Natural killer cell treated with Interleukin-12 subunit alpha and Interleukin-12 subunit beta and Interleukin-15 and Interleukin-18, amount 100 ng/mL, for 72 hours (primary cell): ENCODE data around the gene SLC25A3. TPM values are rescaled to one million over a fixed set of nuclear protein-coding genes. Genes with fewer than 3 reads are reported as not detected.
"Not testable (repeated sequence)": the region's sequence is repeated elsewhere in the genome, so short reads cannot be mapped to it uniquely, and the experiment has no call there.

Experiments
- ATAC-seq, 2 donors: fragments of 150-1000 bp; cut with Tn5 transposase in 1 of 2; sonication (Bioruptor Pico), chemical (Tn5 transposase) in 1 of 2; 2 replicates each; pipeline ENCODE4 v1.10.0; 2021
- DNase-seq: peaks from one replicate; pipeline ENCODE4 v3.0.0; 2022; ENCODE audit warnings: low spot score
- H3K27ac Mint-ChIP-seq, 2 donors: 1 replicate in 1 of 2; 2 replicates in 1 of 2; pipeline ENCODE4 v1.8.0; 2022; ENCODE audit warnings: mixed read lengths in 2 of 2, mild to moderate bottlenecking in 1 of 2, moderate library complexity in 1 of 2
- H3K27me3 Mint-ChIP-seq, 2 donors: 1 replicate in 1 of 2; 2 replicates in 1 of 2; pipeline ENCODE4 v1.8.0; 2022; ENCODE audit warnings: mixed read lengths in 2 of 2
- H3K36me3 Mint-ChIP-seq: one replicate; pipeline ENCODE4 v1.8.0; 2022; ENCODE audit warnings: mixed read lengths
- H3K4me1 Mint-ChIP-seq, 2 donors: 1 replicate in 1 of 2; 2 replicates in 1 of 2; pipeline ENCODE4 v1.8.0; 2022; ENCODE audit warnings: low read depth in 2 of 2, mixed read lengths in 2 of 2, mild to moderate bottlenecking in 1 of 2
- H3K4me3 Mint-ChIP-seq: one replicate; pipeline ENCODE4 v1.8.0; 2022; ENCODE audit warnings: mixed read lengths
- H3K9me3 Mint-ChIP-seq: 2 replicates; pipeline ENCODE4 v1.8.0; 2022; ENCODE audit warnings: mixed read lengths
- total RNA-seq, 2 donors: library from RNA; stranded (reverse); gene quantifications; one replicate each; pipeline ENCODE4 v1.2.3, GENCODE V29; 2022

Gene SLC25A3
- total RNA-seq = 100 to 1,000 TPM; 444 to 571 TPM

DNA sequence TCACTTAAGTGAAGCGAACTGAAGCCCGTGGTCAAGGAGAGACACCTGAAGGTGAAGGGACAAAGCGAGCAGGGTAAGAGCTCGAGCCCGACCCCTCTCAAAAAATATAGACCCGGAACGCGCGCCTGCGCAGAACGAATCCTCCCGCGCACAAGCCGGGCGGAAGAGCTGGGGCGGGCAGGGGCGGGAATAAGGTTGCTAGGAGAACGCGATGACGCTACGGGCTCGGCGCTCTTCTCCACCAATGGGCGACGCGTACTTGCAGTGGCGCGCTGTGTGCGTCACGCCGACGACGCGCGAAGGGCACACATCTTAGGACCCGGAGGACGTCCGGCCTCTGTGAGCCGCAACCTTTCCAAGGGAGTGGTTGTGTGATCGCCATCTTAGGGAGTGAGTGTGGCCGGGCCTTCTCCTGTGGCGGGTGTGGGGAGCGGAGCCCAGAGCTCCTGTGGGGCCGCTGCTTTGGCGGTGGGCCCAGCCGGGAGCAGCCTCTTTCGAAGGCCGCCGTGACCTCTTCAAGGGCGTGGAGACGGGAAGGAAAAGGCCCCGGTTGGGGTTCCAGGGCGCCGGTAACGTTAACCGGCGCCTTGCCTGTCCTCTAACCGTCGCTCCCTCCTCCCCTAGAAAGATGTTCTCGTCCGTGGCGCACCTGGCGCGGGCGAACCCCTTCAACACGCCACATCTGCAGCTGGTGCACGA lies at the start of gene SLC25A3:
Gene SLC25A3, plus strand, starts transcription at position 336 of the 699 bp plus-strand sequence. Its CDS starts 293 bp downstream, at position 629.
- ATAC-seq (peak; percentile 99 to 100), DNase-seq (peak; percentile 95)
- Mint-ChIP-seq H3K36me3 (peaks cover 22% of the 10 kb centered on the region), H3K4me1 (peaks cover 27 to 32% of the 10 kb centered on the region in 2 donors), H3K4me3 (peak within 1 kb of the TSS; percentile 92), H3K9me3 (no peaks in the 10 kb centered on the region), H3K27me3 (no peaks in the 10 kb centered on the region), H3K27ac (peak within 1 kb of the TSS; percentile 93 to 98)

DNA sequence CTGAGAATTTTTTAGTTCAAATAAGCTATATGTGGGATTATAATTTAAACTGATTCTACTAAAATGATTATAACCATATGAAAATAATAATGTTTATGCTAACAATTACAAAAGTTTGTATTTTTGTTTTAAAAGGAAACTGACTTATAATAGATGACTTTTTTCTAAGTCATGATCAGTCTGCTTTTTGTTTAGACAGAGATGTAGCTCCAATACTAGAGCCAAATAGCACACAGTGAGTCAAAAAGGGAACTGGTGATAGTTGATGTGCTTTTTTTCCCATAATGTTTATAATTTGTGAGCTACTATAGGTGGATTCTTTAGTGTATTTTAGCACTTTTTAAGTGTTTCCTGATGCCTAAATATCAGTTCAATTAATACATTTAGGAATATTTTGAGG lies 49.8 kb upstream of the SLC25A3 start:
- Mint-ChIP-seq H3K9me3 (no peaks in the 10 kb centered on the region), H3K27me3 (no peaks in the 10 kb centered on the region), H3K36me3 (peaks cover 27% of the 10 kb centered on the region), H3K27ac (no peak overlapping the region), H3K4me1 (peaks cover 0 to 6% of the 10 kb centered on the region in 2 donors), H3K4me3 (no peak overlapping the region)
- DNase-seq (no peak), ATAC-seq (no peak)

DNA sequence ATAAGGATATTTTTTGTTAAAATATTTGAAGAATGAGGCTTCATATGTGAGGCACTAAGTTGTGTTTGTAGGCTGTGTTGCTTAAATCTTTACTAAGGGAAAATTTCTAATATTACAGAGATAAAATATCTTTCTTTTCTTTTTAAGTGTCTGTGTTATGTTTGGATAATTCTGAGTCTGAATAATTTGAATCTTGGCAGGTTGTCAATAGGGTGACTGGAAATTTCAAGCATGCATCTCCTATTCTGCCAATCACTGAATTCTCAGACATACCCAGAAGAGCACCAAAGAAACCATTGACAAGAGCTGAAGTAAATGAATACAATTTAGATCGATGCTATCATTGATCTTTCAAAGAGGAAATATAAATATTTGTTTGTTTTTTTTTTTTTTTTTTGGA lies 48.7 kb upstream of the SLC25A3 start:
- peaks cover 0 to 6% of the 10 kb centered on the region in 2 donors for H3K4me1 Mint-ChIP-seq
- no peak overlapping the region for H3K27ac Mint-ChIP-seq
- DNase-seq (no peak), ATAC-seq (no peak)
- no peaks in the 10 kb centered on the region for H3K27me3 Mint-ChIP-seq
- H3K36me3 Mint-ChIP-seq = peaks cover 26% of the 10 kb centered on the region
- no peak overlapping the region for H3K4me3 Mint-ChIP-seq
- no peaks in the 10 kb centered on the region for H3K9me3 Mint-ChIP-seq

DNA sequence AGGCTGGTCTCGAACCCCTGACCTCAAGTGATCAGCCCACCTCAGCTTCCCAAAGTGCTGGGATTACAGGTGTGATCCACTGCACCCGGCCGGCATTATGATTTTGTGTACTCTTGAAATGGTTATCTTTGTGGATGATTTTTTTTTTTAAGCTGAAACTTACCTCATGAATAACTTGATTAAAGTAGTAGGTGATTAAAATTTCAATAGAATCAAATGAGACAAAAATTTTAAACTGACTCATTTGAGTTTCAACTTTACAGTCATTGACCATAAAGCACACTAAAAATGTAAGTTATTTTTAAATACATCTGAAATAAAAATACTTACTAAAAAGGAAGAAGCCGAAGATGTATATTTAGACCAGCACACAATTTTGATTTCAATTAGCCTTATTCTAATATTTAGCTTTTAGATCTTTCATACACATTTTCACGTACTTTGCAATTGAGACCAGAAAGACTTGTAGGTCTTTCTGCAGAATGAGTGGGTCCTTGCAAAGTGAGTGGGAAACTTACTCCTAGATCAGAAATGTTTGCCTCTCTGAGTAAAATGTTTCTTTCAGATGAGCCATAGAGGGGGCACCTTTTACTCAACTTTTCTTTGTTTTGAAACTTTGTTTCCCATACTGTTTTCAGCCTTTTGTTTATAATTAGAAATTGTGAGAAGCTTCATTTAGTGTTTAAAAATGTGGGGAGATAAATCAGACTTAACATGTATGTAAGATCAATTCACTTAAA lies 43.9 kb upstream of the SLC25A3 start:
- H3K27me3 Mint-ChIP-seq = no peaks in the 10 kb centered on the region
- no peaks in the 10 kb centered on the region for H3K9me3 Mint-ChIP-seq
- peaks cover 30% of the 10 kb centered on the region for H3K36me3 Mint-ChIP-seq
- no peak overlapping the region for H3K4me3 Mint-ChIP-seq
- DNase-seq = no peak
- H3K4me1 Mint-ChIP-seq = peaks cover 0 to 11% of the 10 kb centered on the region in 2 donors
- no peak for ATAC-seq
- H3K27ac Mint-ChIP-seq = no peak overlapping the region

DNA sequence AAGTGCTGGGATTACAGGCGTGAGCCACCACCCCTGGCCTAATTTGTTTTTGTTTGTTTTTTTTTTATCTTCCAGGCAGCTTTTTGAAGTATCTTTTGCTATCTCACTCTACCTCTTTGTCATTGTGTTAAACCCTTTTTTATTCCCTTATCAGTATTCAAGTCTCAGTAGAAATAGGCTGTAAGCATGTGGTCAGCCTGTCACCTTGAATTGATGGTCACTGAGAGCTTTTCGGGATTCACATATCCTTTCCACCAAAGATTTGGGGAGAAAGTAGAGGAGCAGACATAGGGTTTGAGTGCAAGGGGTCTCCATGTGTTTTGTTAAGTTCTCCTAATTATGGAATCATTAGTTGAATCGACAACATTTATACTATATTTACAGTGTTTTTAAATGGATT lies 41.7 kb upstream of the SLC25A3 start:
- H3K4me1 Mint-ChIP-seq = peaks cover 0 to 11% of the 10 kb centered on the region in 2 donors
- no peaks in the 10 kb centered on the region for H3K9me3 Mint-ChIP-seq
- H3K27me3 Mint-ChIP-seq = no peaks in the 10 kb centered on the region
- H3K36me3 Mint-ChIP-seq = peaks cover 24% of the 10 kb centered on the region
- ATAC-seq = no peak
- H3K4me3 Mint-ChIP-seq = no peak overlapping the region
- no peak for DNase-seq
- no peak overlapping the region for H3K27ac Mint-ChIP-seq

DNA sequence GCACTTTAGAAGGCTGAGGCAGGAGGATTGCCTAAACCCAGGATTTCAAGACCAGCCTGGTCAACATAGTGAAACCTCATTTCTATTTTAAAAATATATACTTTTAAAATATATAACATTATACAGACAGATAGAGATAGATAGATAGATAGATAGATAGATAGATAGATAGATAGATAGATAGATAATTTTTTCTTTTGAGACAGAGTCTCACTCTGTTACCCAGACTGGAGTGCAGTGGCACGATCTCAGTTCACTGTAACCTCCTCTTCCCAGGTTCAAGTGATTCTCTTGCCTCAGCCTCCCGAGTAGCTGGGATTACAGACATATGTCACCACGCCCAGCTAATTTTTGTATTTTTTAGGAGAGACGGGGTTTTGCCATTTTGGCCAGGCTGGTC lies 35.4 kb upstream of the SLC25A3 start:
- not testable (repeated sequence) for H3K4me1 Mint-ChIP-seq, H3K27ac Mint-ChIP-seq, H3K36me3 Mint-ChIP-seq, H3K9me3 Mint-ChIP-seq, H3K4me3 Mint-ChIP-seq, ATAC-seq, H3K27me3 Mint-ChIP-seq, DNase-seq

DNA sequence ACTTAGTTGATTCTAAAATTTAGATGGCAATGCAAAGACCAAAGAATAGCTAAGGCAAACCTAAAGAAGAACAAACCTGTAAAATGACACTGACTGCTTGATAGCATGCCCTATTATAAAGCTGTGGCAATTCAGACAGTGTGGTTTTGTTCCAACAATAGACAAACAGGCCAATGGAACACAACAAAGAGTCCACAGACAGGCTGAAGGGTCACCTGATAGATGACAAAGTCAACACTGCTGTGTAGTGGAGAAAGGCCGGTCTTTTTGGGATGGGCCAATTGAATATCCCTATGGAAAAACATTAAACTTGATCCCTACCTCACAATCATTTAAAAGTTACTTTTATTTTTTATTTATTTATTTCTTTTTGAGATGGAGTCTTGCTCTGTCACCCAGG lies 33.8 kb upstream of the SLC25A3 start:
- Mint-ChIP-seq H3K9me3 (no peaks in the 10 kb centered on the region), H3K4me3 (no peak overlapping the region), H3K27me3 (no peaks in the 10 kb centered on the region), H3K4me1 (no peaks in the 10 kb centered on the region), H3K27ac (no peak overlapping the region), H3K36me3 (no peaks in the 10 kb centered on the region)
- ATAC-seq (no peak), DNase-seq (no peak)

DNA sequence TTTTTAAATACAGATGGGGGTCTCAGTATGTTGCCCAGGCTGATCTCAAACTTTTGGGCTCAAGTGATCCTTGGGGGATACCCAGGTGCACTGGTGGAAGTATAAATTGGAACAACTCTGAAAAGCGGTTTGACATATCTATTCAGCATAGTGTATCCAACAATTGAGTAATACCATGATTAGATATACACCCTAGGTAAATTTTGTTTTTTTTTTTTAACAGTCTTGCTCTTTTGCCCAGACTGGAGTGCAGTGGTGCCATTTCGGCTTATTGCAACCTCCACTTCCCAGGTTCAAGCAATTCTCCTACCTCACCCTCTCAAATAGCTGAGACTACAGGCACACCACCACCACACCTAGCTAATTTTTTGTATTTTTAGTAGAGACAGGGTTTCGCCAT lies 31.6 kb upstream of the SLC25A3 start:
- Mint-ChIP-seq H3K27me3 (no peaks in the 10 kb centered on the region), H3K4me1 (peaks cover 2 to 5% of the 10 kb centered on the region in 2 donors), H3K9me3 (no peaks in the 10 kb centered on the region), H3K36me3 (no peaks in the 10 kb centered on the region), H3K27ac (no peak overlapping the region), H3K4me3 (no peak overlapping the region)
- DNase-seq (no peak), ATAC-seq (no peak)

DNA sequence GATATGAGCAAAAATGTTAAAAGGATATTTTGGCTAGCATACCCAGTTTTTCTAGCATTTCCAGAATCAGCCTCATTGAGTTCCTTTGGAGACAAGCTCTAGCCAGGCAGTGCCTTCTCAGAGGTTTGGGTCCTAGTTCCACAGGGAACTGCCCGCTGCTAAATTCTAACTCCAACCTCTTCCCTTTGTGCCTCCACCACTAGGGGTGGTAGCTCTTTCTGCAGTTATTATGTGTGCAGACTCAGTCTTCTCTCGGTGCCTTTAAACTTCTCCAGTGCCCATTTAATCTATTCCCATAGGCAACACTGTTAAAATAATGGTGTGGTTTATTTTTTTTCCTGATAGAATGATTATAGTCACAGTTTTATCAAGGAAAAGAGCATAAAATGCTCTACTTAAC lies 21.5 kb upstream of the SLC25A3 start:
- Mint-ChIP-seq H3K4me1 (peaks cover 0 to under 1% of the 10 kb centered on the region in 2 donors), H3K9me3 (no peaks in the 10 kb centered on the region), H3K27ac (no peak overlapping the region), H3K4me3 (no peak overlapping the region), H3K27me3 (no peaks in the 10 kb centered on the region), H3K36me3 (no peaks in the 10 kb centered on the region)
- no peak for ATAC-seq
- no peak for DNase-seq

DNA sequence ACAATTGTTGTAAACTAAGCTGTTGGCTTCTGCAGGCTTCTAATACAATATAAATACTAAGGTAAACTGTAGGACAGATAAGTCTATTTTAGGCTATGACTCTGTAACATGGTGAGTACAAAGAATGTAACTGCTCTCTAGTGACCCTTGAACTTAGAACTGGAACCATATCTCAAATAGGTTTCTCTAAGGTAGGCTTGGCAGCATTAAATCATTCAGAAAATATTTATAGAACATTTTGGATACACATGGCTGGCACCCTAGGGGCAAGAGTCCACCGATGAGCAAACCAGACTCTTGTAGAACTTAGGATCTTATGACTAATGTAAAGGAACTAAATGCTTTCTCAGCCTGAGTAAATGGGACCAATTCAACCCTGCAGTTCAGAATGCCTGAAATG lies 19.4 kb upstream of the SLC25A3 start:
- no peak overlapping the region for H3K4me3 Mint-ChIP-seq
- no peaks in the 10 kb centered on the region for H3K9me3 Mint-ChIP-seq
- no peak for ATAC-seq
- H3K4me1 Mint-ChIP-seq = no peaks in the 10 kb centered on the region
- DNase-seq = no peak
- no peaks in the 10 kb centered on the region for H3K27me3 Mint-ChIP-seq
- no peak overlapping the region for H3K27ac Mint-ChIP-seq
- no peaks in the 10 kb centered on the region for H3K36me3 Mint-ChIP-seq

DNA sequence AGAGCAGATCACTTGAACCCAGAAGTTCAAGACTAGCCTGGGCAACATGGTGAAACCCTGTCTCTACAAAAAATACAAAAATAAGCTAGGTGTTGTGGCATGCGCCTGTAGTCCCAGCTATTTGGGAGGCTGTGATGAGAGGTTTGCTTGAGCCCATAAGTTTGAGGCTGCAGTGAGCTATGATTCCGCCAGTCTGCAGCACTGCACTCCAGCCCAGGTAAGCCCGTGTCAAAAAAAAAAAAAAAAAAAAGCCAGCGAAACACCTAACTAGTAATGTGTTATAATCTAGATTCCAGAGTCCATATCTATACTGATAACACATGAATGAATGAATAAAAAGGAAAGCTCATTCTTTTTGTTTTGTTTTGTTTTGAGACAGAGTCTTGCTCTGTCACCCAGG lies 18.5 kb upstream of the SLC25A3 start:
- no peak overlapping the region for H3K4me3 Mint-ChIP-seq
- no peak overlapping the region for H3K27ac Mint-ChIP-seq
- no peaks in the 10 kb centered on the region for H3K9me3 Mint-ChIP-seq
- ATAC-seq = no peak
- no peak for DNase-seq
- H3K4me1 Mint-ChIP-seq = no peaks in the 10 kb centered on the region
- no peaks in the 10 kb centered on the region for H3K36me3 Mint-ChIP-seq
- H3K27me3 Mint-ChIP-seq = peaks cover 0 to 3% of the 10 kb centered on the region in 2 donors

DNA sequence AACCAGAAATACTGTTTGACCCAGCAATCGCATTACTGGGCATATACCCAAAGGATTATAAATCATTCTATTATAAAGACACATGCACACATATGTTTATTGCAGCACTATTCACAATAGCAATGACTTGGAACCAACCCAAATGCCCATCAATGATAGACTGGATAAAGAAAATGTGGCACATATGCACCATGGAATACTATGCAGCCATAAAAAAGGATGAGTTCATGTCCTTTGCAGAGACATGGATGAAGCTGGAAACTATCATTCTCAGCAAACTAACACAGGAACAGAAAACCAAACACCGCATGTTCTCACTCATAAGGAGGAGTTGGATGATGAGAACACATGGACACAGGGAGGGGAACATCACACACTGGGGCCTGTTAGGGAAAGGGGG lies 16.7 kb upstream of the SLC25A3 start:
- H3K4me3 Mint-ChIP-seq, H3K27ac Mint-ChIP-seq, H3K36me3 Mint-ChIP-seq, H3K27me3 Mint-ChIP-seq, ATAC-seq, DNase-seq, H3K4me1 Mint-ChIP-seq, H3K9me3 Mint-ChIP-seq: not testable (repeated sequence)

DNA sequence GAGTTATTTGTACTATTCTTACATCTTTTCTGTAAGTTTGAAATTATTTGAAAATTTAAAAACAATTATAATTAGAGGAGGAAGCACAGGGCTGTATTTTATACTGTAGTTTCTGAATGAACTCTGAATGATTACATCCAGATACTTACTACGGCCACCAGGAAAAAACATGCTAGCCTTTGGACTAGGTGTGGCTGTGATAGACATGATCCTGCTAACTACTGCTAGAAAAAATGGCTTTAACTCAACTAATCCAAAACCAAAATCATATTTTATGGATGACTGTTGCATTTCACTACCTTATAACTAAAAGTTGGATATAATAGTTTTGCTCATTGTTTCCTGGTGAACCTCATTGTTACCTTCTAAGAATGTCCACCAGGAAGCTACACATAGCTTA lies 15.1 kb upstream of the SLC25A3 start:
- H3K4me3 Mint-ChIP-seq = no peak overlapping the region
- ATAC-seq = no peak

DNA sequence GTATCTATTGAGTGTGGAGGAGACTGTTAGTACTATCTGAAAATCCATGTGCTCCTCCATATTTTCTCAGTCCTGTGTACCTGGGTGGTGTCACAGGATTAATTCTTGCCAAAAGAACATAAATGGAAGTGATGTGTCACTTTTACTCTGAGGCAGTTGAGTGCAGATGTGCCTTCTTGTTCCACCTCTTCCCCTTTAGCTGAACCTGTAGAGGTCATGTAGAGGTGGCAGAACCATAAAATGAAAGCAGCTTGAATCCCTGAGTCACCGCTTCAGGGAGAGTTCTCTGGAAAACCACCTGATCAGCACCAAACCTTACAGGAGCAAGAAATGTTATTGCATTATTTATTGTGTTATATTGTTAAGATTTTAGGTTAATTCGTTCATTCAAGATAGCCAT lies 14.7 kb upstream of the SLC25A3 start:
- peaks cover 0 to 5% of the 10 kb centered on the region in 2 donors for H3K27me3 Mint-ChIP-seq
- no peak overlapping the region for H3K4me3 Mint-ChIP-seq
- ATAC-seq = no peak
- H3K4me1 Mint-ChIP-seq = no peaks in the 10 kb centered on the region
- H3K9me3 Mint-ChIP-seq = no peaks in the 10 kb centered on the region
- DNase-seq = no peak
- no peaks in the 10 kb centered on the region for H3K36me3 Mint-ChIP-seq
- no peak overlapping the region for H3K27ac Mint-ChIP-seq

More for the DNA sequence above, 15.1 kb upstream of the SLC25A3 start:
- Mint-ChIP-seq H3K27ac (no peak overlapping the region), H3K36me3 (no peaks in the 10 kb centered on the region), H3K4me1 (no peaks in the 10 kb centered on the region), H3K27me3 (peaks cover 0 to 5% of the 10 kb centered on the region in 2 donors), H3K9me3 (no peaks in the 10 kb centered on the region)
- no peak for DNase-seq
